Testis (tissue), 2 donors: Measurements from ENCODE around the gene SAFB2.

Source experiments
- CTCF ChIP-seq, 3 experiments: fragments of 450-650 bp in 2 of 3; fragments of 200-600 bp in 1 of 3; sonication (generic) in 1 of 3; IDR thresholded peaks; one replicate each; pipeline ENCODE4 v1.5.1; 2016 to 2019; ENCODE audit warnings: antibody characterized with exemption in 3 of 3, mild to moderate bottlenecking in 2 of 3, moderate library complexity in 1 of 3
- POLR2A ChIP-seq: fragments of 450-650 bp; IDR thresholded peaks from one replicate; pipeline ENCODE4 v1.6.1; 2017; ENCODE audit warnings: antibody characterized with exemption, mild to moderate bottlenecking, moderate library complexity

- TF ChIP-seq CTCF (IDR thresholded peaks at IDR 0.05) = no peak
- no peak for TF ChIP-seq POLR2A
Measured at GRCh38 chr19:5571777-5572176, 50.8 kb downstream of the SAFB2 start.
